Right lobe of liver (tissue), 4 donors: Measurements from ENCODE around the gene MRAP2.

Source experiments
- POLR2A ChIP-seq: fragments of 450-650 bp; IDR thresholded peaks from one replicate; pipeline ENCODE4 v1.6.1; 2017; ENCODE audit warnings: antibody characterized with exemption, mild to moderate bottlenecking
- TF ChIP-seq, protein P1 (sequence below), 4 donors: fragments of 200-600 bp in 3 of 4; fragments of 450-650 bp in 1 of 4; IDR thresholded peaks; one replicate each; pipeline versions ENCODE4 v1.5.1 to v1.8.0; 2016 to 2022; ENCODE audit warnings: antibody characterized with exemption in 4 of 4, mild to moderate bottlenecking in 2 of 4
- donor health status: DM: no; HTN: no; CAD: no.
- donor health status: DM: no; HTN: no; CAD: no.
- donor health status: DM: no; HTN: yes; CAD: no.

DNA sequence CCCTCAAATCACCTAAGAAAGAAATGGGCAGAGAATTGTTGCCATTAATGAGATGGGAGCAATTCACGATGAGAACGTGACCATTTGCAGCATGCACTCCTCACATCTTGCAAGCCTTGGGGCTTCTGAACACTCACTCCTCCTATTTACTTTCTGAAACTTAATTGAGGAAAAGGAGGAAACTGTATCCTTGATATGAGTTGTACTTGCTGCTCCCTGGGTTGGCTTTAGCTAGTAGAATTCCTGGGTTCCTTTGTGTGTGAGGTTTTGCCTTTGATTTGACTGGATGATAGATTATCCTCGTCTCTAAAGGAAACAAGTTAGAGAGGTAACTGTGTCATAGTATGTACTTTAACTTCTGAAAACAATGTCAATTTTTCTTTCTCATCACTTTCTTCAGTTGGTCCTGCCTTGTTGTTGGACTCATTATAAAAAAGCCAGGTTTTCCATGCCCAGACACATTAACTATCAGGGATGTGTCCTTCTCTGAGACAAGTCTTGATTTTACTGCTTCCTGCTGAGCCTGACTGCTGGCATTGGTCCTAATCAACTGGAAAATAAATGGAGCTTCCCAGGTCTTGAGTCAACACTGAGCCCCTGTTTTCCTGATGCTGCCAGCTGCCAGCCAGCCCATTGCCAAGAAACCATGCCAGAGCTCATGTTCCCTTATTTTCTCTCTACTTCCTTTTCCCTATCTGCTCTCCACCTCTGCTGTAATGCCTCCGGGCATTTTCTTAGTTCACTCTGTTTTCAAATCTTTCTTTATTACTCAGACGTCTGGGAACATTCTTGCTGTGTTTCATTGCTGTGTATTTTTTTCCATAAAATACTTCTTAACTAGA lies 6.0 kb upstream of the MRAP2 start:
- TF ChIP-seq, protein P1, sequence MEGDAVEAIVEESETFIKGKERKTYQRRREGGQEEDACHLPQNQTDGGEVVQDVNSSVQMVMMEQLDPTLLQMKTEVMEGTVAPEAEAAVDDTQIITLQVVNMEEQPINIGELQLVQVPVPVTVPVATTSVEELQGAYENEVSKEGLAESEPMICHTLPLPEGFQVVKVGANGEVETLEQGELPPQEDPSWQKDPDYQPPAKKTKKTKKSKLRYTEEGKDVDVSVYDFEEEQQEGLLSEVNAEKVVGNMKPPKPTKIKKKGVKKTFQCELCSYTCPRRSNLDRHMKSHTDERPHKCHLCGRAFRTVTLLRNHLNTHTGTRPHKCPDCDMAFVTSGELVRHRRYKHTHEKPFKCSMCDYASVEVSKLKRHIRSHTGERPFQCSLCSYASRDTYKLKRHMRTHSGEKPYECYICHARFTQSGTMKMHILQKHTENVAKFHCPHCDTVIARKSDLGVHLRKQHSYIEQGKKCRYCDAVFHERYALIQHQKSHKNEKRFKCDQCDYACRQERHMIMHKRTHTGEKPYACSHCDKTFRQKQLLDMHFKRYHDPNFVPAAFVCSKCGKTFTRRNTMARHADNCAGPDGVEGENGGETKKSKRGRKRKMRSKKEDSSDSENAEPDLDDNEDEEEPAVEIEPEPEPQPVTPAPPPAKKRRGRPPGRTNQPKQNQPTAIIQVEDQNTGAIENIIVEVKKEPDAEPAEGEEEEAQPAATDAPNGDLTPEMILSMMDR (IDR thresholded peaks at IDR 0.05), result no peak
- TF ChIP-seq POLR2A, result no peak
